Spleen (tissue), 11 donors: ENCODE data around the gene SLC25A43. TPM values are rescaled to one million over a fixed set of nuclear protein-coding genes. Genes with fewer than 3 reads are reported as not detected.
"Not testable (repeated sequence)": the region's sequence is repeated elsewhere in the genome, so short reads cannot be mapped to it uniquely, and the experiment has no call there.

Experiments
- DNase-seq: peaks from one replicate; pipeline ENCODE4 v3.0.0-alpha.2; 2020
- H3K27ac ChIP-seq, 8 donors: fragments of 200-600 bp; sonication (generic) in 7 of 8; 1 replicate in 4 of 8; 2 replicates in 4 of 8; pipeline versions ENCODE4 v1.5.0 to v1.8.0; 2016 to 2021; ENCODE audit warnings: inconsistent platforms in 4 of 8, mild to moderate bottlenecking in 4 of 8, moderate library complexity in 1 of 8
- H3K27me3 ChIP-seq, 7 donors: fragments of 200-600 bp; sonication (generic) in 6 of 7; replicated peaks in 1 of 7; 1 replicate in 4 of 7; 2 replicates in 3 of 7; pipeline versions ENCODE4 v1.5.0 to v1.8.0; 2016 to 2021; ENCODE audit warnings: inconsistent platforms in 3 of 7, mild to moderate bottlenecking in 1 of 7
- H3K36me3 ChIP-seq, 6 donors: fragments of 200-600 bp; sonication (generic) in 5 of 6; 1 replicate in 4 of 6; 2 replicates in 2 of 6; pipeline versions ENCODE4 v1.5.0 to v1.8.0; 2016 to 2021; ENCODE audit warnings: inconsistent platforms in 2 of 6
- H3K4me1 ChIP-seq, 6 donors: fragments of 200-600 bp; sonication (generic) in 5 of 6; 1 replicate in 3 of 6; 2 replicates in 3 of 6; pipeline versions ENCODE4 v1.5.0 to v1.8.0; 2016 to 2021; ENCODE audit warnings: inconsistent platforms in 3 of 6
- H3K4me3 ChIP-seq, 8 donors: fragments of 200-600 bp; sonication (generic) in 7 of 8; 1 replicate in 4 of 8; 2 replicates in 4 of 8; pipeline versions ENCODE4 v1.5.0 to v1.8.0; 2016 to 2021; ENCODE audit warnings: inconsistent platforms in 4 of 8, mild to moderate bottlenecking in 4 of 8, moderate library complexity in 2 of 8
- H3K9me3 ChIP-seq, 8 donors: fragments of 200-600 bp; sonication (generic) in 7 of 8; 1 replicate in 4 of 8; 2 replicates in 4 of 8; pipeline versions ENCODE4 v1.5.0 to v1.8.0; 2016 to 2021; ENCODE audit warnings: inconsistent platforms in 4 of 8
- CTCF ChIP-seq, 11 experiments: fragments of 200-600 bp in 7 of 11; fragments of 450-650 bp in 4 of 11; sonication (generic) in 4 of 11; IDR thresholded peaks in 8 of 11; conservative IDR thresholded peaks in 3 of 11; 1 replicate in 7 of 11; 2 replicates in 4 of 11; pipeline versions ENCODE4 v1.4.0 to v1.8.0; 2016 to 2021; ENCODE audit warnings: antibody characterized with exemption in 11 of 11, inconsistent platforms in 4 of 11, mild to moderate bottlenecking in 1 of 11
- POLR2A ChIP-seq, 3 donors: fragments of 450-650 bp; IDR thresholded peaks; one replicate each; pipeline ENCODE4 v1.5.1; 2017; ENCODE audit warnings: antibody characterized with exemption in 3 of 3, mild to moderate bottlenecking in 1 of 3
- POLR2AphosphoS5 ChIP-seq, 3 donors: sonication (generic); formaldehyde crosslinking; IDR thresholded peaks; one replicate each; pipeline ENCODE4 v1.5.1; 2017; ENCODE audit warnings: antibody characterized with exemption in 3 of 3
- WGBS, 5 donors: extraction: QIAGEN DNeasy Blood & Tissue Kit in 3 of 5; methylation state at CpG; one replicate each; pipeline versions ENCODE4 v1.1.5 to v1.1.7; 2013 to 2018; 5-methylcytosine and 5-hydroxymethylcytosine counted together
- intact Hi-C: fragments of 100-400 bp; cut with DNase I; formaldehyde crosslinking; loops from one replicate; pipeline ENCODE4 v1.15.0; 2023; ENCODE audit warnings: low total_unique reads
- polyA plus RNA-seq, 3 donors: library from polyadenylated mRNA; stranded (reverse); fragments of 200-250 nt; gene quantifications; one replicate each; pipeline ENCODE4 v1.2.1, GENCODE V29; 2013
- total RNA-seq, 7 donors: library from RNA; depleted of rRNA in 3 of 7; stranded (reverse); fragments of >200 nt in 3 of 7; fragmentation: NEBNext Ultra II Directional in 4 of 7; extraction: Animal tissue kit (Norgen Biotek cat#: 25700) in 4 of 7; gene quantifications; one replicate each; pipeline versions ENCODE4 v1.1.0 to v1.2.1, GENCODE V29; 2016 to 2021
- donor health status: healthy with polysubstance abuse.
- donor health status: DM: no; HTN: no; CAD: no; lungs with moderate emphysema.
- donor health status: DM: no; HTN: no; CAD: no.
- donor health status: Bipolar disorder and iron deficiency.
- donor health status: healthy.
- donor health status: DM: no; HTN: no; CAD: no.
- donor health status: DM: yes; HTN: yes; CAD: no.

Gene SLC25A43
- total and polyA plus RNA-seq, 10 donors: 5.5 to 13.7 (median 9.5) TPM

- H3K36me3 ChIP-seq: no peaks in the 10 kb centered on the region
- intact Hi-C loops: no loop called here
- H3K4me1 ChIP-seq: peaks cover 0 to 4% (median 0%) of the 10 kb centered on the region in 6 donors
- no peak for DNase-seq
- H3K27me3 ChIP-seq: no peaks in the 10 kb centered on the region
- TF ChIP-seq POLR2AphosphoS5 (IDR thresholded peaks at IDR 0.05) (no peak), CTCF (IDR thresholded peaks at IDR 0.05 in 8 of 11, conservative IDR thresholded peaks at IDR 0.05 in 3 of 11) (no peak), POLR2A (IDR thresholded peaks at IDR 0.05) (no peak)
- no peak overlapping the region for H3K4me3 ChIP-seq
- no peaks in the 10 kb centered on the region for H3K9me3 ChIP-seq
- H3K27ac ChIP-seq: no peak overlapping the region
- WGBS, 5 donors: 74 to 89% (median 82%) methylated on average over 11 to 13 of the region's 13 CpGs
Observed at GRCh38 chrX:119489212-119490074, 90.3 kb downstream of the SLC25A43 start.

- no peak overlapping the region for H3K27ac ChIP-seq
- H3K36me3 ChIP-seq: no peaks in the 10 kb centered on the region
- H3K27me3 ChIP-seq: no peaks in the 10 kb centered on the region
- no peak for TF ChIP-seq POLR2AphosphoS5 (IDR thresholded peaks at IDR 0.05)
- TF ChIP-seq POLR2A (IDR thresholded peaks at IDR 0.05): no peak
- no peak for TF ChIP-seq CTCF (IDR thresholded peaks at IDR 0.05 in 8 of 11, conservative IDR thresholded peaks at IDR 0.05 in 3 of 11)
- no peak overlapping the region for H3K4me3 ChIP-seq
- H3K4me1 ChIP-seq: peaks cover 0 to 14% (median 0%) of the 10 kb centered on the region in 6 donors
- H3K9me3 ChIP-seq: no peaks in the 10 kb centered on the region
- intact Hi-C loops: no loop called here
- 80 to 95% (median 90%) methylated on average over 2 of the region's 2 CpGs for WGBS, 5 donors
- no peak for DNase-seq
Observed at GRCh38 chrX:119492463-119492862, 93.3 kb downstream of the SLC25A43 start.

- H3K4me1 ChIP-seq: peaks cover 0 to 10% (median 0%) of the 10 kb centered on the region in 6 donors
- intact Hi-C loops, H3K27me3 ChIP-seq, DNase-seq, H3K9me3 ChIP-seq, H3K36me3 ChIP-seq, H3K27ac ChIP-seq, H3K4me3 ChIP-seq: not testable (repeated sequence)
- 78 to 96% (median 80%) methylated on average over 5 to 10 of the region's 10 CpGs for WGBS, 5 donors
Observed at GRCh38 chrX:119493851-119494495, 94.8 kb downstream of the SLC25A43 start.

GRCh38 chrX:119495734-119496726, 96.9 kb downstream of the SLC25A43 start:
- Histone ChIP-seq H3K9me3 (no peaks in the 10 kb centered on the region), H3K4me1 (peaks cover 0 to 10% (median 0%) of the 10 kb centered on the region in 6 donors), H3K36me3 (no peaks in the 10 kb centered on the region), H3K4me3 (no peak overlapping the region), H3K27me3 (no peaks in the 10 kb centered on the region), H3K27ac (no peak overlapping the region)
- no peak for DNase-seq
- no peak for TF ChIP-seq POLR2AphosphoS5 (IDR thresholded peaks at IDR 0.05)
- no peak for TF ChIP-seq CTCF (IDR thresholded peaks at IDR 0.05 in 8 of 11, conservative IDR thresholded peaks at IDR 0.05 in 3 of 11)
- no peak for TF ChIP-seq POLR2A (IDR thresholded peaks at IDR 0.05)
- intact Hi-C loops: no loop called here
- 48 to 55% (median 52%) methylated on average over 3 to 10 of the region's 10 CpGs for WGBS, 5 donors
